Fibroblast of lung (primary cell): ENCODE data around the gene IZUMO1R.
"Not testable (repeated sequence)": the region's sequence is repeated elsewhere in the genome, so short reads cannot be mapped to it uniquely, and the experiment has no call there.

ENCODE experiments used
- EZH2 ChIP-seq: IDR thresholded peaks from 2 replicates; pipeline ENCODE4 v1.5.1; 2012; ENCODE audit warnings: low read length, control low read depth, mild to moderate bottlenecking; ENCODE audit errors: missing control alignments
- TF ChIP-seq, protein P1 (sequence below), 2 donors: IDR thresholded peaks in 1 of 2; conservative IDR thresholded peaks in 1 of 2; 1 replicate in 1 of 2; 2 replicates in 1 of 2; pipeline ENCODE4 v1.5.1; 2011 to 2012; ENCODE audit warnings: low read length in 2 of 2, control low read depth in 1 of 2, inconsistent platforms in 1 of 2, low read depth in 1 of 2, mild to moderate bottlenecking in 1 of 2

DNA sequence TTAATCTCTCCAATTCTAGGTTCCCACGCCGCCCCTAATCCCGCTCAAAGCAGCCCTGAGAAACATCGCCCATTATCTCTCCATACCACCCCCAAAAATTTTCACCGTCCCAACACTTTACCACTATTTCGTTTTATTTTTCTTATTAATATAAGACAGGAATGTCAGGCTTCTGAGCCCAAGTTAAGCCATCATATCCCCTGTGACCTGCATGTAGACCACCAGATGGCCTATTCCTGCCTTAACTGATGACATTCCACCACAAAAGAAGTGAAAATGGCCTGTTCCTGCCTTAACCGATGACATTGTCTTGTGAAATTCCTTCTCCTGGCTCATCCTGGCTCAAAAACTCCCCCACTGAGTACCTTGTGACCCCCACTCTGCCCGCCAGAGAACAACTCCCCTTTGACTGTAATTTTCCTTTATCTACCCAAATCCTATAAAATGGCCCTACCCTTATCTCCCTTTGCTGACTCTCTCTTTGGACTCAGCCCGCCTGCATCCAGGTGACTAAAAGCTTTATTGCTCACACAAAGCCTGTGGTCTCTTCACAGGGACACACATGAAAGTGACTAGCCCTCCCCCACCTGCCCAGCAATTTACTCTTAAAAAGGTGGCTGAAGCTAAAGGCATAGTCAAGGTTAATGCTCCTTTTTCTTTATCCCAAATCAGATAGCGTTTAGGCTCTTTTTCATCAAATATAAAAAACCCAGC, 46.6 kb downstream of the IZUMO1R start:
- TF ChIP-seq, protein P1, sequence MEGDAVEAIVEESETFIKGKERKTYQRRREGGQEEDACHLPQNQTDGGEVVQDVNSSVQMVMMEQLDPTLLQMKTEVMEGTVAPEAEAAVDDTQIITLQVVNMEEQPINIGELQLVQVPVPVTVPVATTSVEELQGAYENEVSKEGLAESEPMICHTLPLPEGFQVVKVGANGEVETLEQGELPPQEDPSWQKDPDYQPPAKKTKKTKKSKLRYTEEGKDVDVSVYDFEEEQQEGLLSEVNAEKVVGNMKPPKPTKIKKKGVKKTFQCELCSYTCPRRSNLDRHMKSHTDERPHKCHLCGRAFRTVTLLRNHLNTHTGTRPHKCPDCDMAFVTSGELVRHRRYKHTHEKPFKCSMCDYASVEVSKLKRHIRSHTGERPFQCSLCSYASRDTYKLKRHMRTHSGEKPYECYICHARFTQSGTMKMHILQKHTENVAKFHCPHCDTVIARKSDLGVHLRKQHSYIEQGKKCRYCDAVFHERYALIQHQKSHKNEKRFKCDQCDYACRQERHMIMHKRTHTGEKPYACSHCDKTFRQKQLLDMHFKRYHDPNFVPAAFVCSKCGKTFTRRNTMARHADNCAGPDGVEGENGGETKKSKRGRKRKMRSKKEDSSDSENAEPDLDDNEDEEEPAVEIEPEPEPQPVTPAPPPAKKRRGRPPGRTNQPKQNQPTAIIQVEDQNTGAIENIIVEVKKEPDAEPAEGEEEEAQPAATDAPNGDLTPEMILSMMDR (conservative IDR thresholded peaks at IDR 0.05 in 1 of 2, IDR thresholded peaks at IDR 0.05 in 1 of 2; ENCODE audit: low read depth in 1 of 2, low read length in 2 of 2): not testable (repeated sequence)
- TF ChIP-seq EZH2: not testable (repeated sequence)
